ENCODE results near the gene THSD4.

- TF ChIP-seq CTCF (conservative IDR thresholded peaks at IDR 0.05 in 1 of 2, IDR thresholded peaks at IDR 0.05 in 1 of 2; ENCODE audit: low read depth in 1 of 2, low read length in 2 of 2) (no peak), EZH2 (IDR thresholded peaks at IDR 0.05; ENCODE audit: low read length, missing control alignments) (no peak)
These were observed 497.6 kb downstream of the THSD4 start for GRCh38 chr15:71612869-71613268.

Data from fibroblast of lung (primary cell).